ENCODE data around the gene REXO1.

REXO1 gene

GRCh38 chr19:1861599-1862031 lies 13.3 kb upstream of the REXO1 start:
- DNase-seq: peak; percentile 46 to 58 (median 48)

DNA sequence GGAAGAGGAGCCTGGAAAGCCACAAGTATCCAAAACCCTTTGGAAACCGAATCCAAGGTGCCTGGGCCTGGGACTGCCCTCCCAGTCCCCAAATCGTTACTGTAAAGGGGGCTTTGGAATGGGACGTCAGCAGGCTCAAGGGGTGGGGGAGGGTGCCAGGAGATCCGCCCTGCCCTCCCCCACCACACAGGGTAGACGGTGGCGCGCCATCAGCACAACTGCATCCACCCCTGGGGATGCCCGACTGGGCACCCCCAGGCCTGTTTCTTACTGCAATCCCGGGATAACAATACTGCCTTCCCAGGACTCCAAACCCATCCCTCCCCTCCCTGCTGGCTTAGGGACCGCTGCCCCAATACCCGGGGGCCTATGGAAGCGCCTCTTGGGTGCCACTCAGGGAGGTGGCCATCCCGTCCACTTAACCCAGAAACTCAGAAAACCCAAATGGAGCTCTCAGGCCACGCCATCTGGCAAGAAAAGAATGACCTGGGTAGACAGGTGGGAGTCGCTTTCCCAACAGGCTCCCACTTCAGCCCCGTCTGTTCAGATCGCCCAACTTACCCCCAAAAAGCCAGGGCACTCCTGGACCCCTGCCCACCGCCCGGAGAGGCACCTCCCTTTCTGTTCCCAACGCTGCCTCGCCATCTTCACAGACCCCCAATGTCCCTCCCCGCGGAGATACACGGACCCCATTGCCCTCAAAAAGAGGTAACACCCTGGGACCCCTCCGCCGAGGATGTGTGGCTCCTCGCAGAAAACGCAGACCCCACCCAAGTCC lies 12.7 kb upstream of the REXO1 start:
- DNase-seq: no peak

GRCh38 chr19:1860042-1860775 lies 11.9 kb upstream of the REXO1 start:
- peak; percentile 81 to 85 (median 83) for DNase-seq

GRCh38 chr19:1859331-1859781 lies 11.1 kb upstream of the REXO1 start:
- no peak for DNase-seq

GRCh38 chr19:1858412-1859081 lies 10.3 kb upstream of the REXO1 start:
- DNase-seq: no peak

DNA sequence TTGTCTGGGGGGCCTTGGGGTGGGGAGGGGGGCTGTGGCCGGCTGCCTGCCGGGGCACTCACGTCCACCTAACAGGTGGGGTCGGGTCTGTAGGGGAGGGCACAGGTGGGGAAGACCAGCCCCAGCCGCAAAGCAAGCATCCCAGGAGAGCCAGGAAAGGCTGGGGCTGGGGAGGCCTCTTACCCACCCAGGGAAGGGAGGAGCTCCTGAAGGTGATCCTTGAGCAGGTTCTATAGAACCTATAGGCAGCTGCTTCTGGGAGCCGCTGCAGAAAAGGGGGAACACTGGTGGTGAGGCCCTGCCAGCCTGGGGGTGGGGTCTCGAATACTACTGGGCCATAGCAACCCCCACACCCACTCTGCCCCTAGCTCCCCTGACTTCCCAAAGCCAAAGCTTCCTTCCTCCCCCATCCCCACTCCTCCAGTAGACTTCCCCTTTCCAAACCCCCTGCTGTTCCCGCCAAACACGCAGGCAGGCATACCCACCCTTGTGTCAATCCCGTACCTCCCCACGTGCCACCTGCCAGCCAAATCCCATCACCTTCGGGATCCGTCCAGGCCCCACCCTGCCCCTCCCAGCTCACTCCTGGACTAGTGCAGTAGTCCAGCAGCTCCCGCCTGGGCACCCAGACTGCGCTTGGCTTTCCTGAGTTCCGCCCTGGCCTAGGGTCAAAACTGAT lies 9.5 kb upstream of the REXO1 start:
- DNase-seq: peak; percentile 34 to 54 (median 42)

GRCh38 chr19:1856698-1857603 lies 8.7 kb upstream of the REXO1 start:
- DNase-seq: peak; percentile 93 to 94 (median 93)

DNA sequence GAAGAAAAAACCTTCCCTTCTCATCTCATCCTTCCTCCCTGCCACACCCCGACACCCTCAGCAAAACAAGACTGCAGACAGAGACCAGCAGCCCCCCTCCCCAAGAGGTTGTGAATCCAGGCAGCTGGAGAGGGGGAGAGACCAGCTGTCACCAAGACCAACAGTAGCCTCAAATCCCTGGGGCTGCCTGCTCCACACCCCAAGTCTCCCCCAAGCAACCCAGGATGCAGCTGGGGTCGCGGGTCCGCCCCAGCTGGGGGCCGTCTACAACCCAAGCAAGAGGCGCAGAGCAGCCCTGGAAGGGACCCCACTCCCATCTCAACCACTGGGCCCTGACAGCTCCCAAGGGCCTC lies 8.0 kb upstream of the REXO1 start:
- no peak for DNase-seq

DNA sequence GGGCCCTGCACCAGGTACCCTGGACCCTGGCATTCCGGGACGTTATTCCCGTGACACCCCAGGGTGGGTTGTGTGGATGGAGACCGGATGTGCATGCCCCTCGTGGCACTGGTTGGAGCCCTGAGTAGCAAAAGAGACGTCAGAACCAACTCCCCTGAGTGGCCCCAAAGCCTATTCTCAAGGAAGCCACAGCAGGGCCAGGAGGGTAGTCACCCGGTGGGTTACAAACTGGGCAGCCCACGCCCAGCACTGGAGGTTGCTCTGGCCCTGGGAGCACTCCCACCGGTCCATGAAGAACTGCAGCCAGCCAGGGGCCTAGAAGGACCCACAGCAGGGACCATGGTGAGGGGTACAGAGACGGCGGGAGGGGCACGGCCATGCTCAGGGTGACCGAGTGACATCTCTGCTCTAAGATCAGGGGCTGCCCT lies 7.6 kb upstream of the REXO1 start:
- DNase-seq: peak in 2 of 3 donors; percentile 27 to 33

- DNase-seq: peak; percentile 94 to 98 (median 95)
Observed at GRCh38 chr19:1855040-1855827, 7.0 kb upstream of the REXO1 start.

DNA sequence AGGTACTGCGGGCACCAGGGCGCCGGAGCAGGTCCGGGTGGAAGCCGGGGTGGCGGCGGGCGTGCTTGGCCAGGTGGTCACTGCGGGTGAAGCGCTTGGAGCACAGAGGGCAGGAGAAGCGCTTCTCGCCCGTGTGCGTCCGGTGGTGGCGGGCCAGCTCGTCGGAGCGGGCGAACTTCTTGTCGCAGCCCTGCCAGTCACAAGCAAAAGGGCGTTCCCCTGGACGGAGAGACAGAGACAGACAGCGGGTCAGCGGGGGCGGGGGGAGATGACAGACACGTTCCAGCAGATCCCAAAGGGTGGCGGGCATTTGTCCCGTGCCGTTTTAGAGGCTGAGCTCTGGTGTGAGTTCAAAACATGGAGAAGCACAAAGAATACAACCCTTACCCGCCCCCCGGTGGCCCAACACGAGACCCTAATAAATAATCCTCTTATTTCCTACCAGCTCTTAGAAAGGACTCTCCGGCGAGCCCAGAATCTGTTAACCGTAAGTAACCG lies 6.3 kb upstream of the REXO1 start:
- DNase-seq: peak in 1 of 3 donors; percentile 54

DNA sequence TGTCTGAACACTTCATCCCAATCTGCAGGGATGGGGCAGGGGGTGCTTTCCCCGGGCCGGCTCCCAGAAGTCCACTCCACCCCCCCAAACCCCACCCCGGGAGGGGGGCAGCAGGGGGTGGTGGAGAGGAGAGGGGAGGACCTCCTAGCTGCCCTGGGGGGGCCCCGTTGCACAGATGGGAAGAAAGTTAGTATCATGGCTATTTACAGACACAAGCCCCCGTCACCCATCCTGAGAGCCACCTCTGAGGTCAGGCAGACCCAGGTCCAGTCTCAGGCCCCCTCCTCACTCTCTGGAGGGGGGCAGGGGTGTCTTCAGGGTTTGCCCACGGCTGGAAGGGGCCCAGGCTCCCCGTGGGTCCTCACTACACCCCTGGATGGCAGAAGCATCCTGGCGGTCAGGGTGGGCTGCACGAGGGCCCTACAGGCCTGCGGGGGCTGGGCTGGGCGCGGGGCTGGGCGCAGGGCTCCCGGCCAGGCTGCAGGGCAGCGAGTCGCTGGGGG lies 5.8 kb upstream of the REXO1 start:
- DNase-seq: no peak

GRCh38 chr19:1853295-1854038 lies 5.2 kb upstream of the REXO1 start:
- peak; percentile 88 to 92 (median 91) for DNase-seq

DNA sequence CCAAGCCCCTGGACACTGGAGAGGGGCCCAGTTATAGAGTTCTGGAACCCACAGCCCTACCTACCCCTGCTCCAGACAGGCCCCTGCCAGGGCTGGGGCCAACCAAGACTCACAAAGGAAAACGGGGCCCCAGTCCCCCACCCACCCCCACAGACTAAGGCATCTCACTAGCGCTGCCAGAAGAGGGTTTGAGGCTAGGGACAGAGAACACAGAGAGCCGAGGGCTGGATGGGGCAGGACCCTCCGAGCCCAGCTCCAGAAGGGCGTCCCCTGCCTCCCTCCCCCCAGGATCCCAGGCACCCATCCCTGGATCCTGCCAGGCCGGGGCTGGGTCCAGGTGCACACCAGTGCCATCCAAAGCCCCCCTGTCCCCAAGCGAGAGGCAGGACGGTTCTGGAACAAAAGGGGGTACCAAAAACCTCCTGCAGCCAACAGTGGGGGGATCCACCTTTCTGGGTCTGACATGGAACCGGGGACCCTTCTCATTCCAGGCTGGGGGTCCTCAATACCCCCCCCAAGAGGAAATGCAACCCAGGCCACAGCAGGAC lies 4.4 kb upstream of the REXO1 start:
- no peak for DNase-seq

DNA sequence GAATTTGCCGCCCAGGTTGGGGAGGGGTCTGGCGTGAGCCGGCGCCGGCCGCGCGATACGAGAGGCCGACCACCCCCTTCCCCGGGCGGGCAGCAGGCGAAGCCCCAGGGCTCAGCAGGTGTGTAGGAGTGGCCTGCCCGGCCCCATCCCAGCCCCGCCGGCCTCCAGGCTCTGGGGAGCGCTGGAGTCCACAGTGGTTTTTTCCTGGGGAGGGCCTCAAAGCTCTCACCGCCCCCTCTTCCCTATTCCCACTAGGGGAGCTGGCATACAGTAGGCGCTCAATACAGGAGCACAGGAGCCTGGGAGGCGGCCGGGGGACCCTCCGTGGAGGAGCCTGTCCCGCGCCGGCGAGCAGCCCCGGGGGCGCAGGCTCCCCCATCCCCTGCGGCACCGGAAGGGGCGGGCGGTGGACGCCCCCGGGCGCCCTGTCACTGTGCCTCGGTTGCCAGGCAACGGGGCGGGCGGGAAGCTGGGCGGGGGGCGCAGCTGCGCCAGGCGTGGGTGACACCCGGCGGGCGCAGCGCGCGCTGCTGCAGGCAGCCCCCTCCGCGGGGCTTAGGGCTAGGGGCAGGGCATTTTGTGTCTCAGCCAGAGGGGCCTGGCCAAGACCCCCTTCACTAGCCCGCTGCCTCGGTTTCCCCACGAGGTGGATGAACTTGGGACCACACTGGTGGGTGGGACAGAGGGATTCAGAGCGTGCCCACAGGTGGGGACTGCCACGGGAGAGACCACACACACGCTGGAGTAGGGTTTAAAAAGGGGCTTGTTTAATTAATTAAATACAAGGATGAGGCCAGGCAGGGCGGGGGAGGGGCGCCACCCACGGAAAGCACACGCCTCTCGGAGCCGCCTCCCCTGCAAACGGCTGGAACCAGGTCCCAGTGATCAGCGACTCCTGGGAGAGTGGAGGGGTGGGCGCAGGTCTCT lies 3.6 kb upstream of the REXO1 start:
- peak; percentile 31 to 50 (median 34) for DNase-seq

GRCh38 chr19:1850809-1851653 lies 2.7 kb upstream of the REXO1 start:
- DNase-seq: no peak

DNA sequence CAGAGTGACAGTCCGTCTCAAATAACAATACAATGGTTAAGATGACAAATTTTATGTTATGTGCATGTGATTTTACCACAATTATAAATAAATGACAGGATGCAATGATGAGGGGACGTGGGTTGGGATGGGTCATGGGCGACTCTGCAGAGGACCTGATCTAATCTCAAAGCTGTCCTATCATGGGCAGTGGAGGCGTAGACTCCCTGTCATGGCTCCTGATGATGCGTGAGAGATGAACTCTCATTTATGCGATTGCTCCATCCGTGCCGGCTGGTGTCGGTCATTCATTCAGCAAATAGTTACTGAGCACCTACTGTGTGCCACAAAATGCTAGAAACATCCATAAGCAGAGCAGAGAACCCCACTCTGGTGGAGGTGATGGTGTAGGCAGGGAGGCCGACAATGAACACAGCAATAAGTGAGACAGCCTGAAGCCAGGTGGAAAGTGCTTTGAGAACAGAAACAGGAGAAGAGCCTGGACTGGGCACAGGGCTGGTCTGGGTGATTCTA lies 1.7 kb upstream of the REXO1 start:
- DNase-seq: peak in 2 of 3 donors; percentile 20 to 45
